NCI-H526 (cell line): Measurements from ENCODE around the gene STX19.
"Not testable (repeated sequence)": the region's sequence is repeated elsewhere in the genome, so short reads cannot be mapped to it uniquely, and the experiment has no call there.

Source experiments
- DNase-seq, 2 experiments: peaks; one replicate each; lab custom pipeline; 2025; lab: John Stamatoyannopoulos, UW

The STX19 gene, protein sequence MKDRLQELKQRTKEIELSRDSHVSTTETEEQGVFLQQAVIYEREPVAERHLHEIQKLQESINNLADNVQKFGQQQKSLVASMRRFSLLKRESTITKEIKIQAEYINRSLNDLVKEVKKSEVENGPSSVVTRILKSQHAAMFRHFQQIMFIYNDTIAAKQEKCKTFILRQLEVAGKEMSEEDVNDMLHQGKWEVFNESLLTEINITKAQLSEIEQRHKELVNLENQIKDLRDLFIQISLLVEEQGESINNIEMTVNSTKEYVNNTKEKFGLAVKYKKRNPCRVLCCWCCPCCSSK

DNA sequence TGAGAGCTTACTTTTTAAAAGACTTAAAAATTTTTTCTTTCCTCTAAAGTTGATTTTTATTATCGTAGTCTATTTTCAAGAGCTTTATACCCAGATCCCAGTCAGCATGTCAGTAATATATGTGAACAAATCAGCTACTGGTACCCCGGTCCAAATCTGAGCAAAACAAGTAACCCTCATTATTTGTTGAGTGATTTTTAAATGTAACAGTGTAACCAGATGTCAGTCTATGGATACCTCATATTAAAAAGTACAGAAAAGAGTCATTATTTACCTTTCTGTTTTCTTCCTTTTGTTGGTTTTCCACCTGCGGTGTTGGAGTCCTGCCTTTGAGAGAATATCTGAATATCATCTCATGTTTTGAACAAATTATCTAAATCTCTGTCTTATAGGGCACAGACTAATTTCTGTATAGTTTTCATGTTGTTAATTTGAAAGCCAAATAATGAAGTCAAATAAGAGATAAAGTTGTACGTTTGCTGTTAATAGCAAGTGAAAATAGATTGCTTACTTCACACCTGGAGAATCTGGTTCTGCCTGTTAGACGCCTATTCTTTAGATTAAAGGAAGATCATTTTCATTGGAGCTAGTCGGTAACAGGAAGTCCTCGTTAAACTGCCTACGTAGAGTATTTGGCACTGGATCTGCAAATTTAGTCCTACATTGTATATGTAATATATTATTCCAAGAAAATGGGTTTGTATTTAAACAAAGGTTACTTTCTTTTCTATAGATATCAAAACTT is at the start of gene STX19:
TSS of gene STX19 (minus strand) at position 505 of the 745 bp plus-strand sequence. CDS start 13,328 bp downstream, outside the sequence.
- no peak for DNase-seq

DNA sequence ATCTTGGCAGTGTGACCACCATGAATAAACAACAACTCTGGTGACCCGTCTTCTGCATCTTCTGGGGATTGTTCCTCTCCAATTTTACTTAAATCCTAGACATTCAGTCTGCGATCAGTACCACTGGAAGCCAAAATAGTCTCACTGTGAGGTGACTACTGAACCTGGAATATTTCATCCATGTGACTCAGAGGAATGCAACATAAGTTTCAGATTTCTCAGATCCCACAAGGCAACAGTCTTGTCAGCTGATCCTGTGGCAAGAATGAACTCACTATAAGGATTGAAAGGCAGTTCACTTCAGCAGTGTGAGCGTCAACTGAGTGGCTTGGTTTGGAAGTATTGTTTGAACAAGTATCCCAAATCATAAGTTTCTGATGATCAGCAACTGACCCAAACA is 47.7 kb upstream of the STX19 start:
- DNase-seq = no peak

DNA sequence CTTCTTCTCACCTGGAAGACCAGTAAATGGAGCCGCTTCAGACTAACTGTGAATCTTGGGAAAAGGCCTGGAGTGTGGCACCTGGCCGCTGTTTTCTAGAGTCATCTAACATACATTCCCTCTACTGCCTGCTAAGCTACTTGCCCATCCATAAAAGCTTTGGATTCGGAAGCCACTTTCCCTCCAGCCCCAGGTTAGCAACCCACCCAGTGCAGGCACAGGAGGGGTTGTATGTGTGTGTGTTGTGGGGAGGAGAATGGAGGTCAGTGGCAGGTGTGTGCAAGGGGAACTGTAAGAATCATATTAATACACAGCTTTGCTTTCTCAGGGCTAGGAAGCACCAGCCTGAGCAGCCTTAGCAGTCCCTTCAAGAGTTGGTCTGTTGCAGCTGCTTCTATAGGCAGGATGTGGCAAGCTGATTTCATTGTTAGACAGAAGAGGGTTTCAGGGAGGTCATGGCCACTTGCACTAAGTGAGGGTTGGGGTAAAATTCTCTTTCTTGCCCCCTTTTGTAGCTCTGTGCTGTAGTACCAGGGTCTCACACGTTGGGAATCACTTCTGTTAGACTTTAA is 43.4 kb upstream of the STX19 start:
- no peak for DNase-seq

DNA sequence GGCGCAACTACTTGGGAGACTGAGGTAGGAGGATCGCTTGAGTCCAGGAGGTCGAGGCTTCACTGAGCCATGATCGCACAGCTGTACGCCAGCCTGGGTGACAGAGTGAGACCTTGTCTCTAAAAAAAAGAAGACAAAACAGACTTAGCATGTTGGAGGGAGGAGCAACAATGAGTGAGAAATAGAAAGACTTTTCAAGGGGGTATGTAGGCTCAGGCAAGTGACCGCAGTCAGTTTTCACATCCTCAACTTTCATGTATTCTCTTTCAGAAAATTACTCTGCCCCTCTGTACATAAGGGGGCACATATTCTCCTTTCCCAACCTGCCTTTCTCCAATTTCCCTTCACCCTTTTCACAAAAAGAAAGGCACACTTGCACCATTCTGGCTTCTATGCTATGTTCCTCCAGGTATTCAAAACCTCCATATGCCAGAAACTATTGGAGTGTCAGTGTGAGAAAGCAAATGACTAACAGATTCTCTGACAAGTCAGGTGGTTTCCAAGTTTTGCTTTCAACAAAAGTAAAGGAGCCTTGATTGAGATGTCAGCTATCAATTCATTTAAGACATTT is 42.0 kb upstream of the STX19 start:
- DNase-seq = no peak

DNA sequence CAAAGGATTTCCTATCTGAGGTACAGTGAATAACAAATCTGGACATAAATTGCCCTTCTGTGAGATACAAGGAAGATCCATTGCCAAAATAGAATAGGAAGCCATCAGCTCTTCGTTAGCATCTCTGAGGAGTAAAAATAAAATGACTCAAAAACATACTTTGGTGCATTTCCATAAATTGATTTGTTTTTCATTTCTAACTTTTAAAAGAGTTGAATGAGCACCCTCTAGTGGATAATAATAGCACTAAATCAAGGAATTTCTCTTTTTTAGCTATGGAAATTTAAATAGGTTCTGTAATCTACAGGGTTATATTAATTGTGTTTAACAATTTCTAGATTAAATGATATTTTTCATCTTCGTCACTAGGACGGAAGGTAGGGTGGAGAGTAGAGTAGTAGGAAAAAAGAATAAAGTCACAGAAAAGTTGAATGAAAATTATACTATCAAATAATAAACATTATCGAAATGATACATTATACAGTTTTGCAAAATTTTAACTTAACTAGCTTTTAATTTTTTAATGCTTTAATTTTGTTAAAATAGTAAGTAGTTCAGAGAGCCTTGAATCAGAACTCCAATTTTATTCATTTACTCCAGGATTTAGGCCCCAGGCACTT is 40.9 kb upstream of the STX19 start:
- DNase-seq = peak in 1 of 2 experiments; percentile 8

DNA sequence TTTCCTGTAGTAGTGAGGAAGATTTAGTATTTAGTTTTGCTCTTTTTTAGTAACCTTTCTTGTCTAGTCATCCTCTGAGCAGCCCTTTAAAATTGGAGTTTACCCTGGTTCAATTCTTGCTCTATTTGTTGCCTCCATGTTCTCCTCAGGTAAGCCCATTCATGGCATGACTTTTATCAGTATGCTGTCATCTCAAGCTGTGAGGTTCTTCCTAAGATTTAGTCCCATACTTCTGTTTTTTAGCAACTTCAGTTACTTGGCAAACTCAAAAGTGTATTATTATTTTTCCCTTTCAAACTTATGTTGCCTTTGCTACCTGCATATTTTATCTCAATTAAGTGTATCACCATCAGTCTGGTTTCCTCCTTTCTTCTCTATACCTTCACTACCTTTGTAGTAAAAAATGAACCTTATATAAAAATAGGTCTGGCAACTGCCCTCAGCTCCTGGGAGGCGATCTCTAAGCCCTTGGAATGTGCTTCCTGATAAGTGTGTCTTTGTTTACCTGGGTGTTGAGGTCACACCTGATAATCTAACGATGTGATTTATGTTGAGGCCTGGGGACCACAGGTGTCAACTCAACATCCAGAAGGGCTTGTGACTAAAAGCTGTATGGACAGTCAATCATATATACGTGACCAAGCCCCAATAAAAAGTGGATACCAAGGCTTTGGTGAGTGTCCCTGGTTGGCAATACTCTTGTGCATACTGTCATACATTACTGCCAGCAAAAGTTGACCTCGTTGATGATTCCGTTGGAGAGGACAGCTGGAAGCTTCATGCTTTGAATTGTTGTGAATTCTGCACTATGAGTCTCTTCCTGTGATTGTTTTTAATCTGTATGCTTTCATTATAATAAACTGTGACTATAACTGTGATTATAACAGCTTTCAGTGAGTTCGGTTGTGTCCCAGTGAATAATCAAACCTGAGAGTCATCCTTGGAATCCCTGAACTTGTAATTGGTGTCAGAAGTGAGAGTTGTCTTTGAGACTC is 38.4 kb upstream of the STX19 start:
- no peak for DNase-seq

DNA sequence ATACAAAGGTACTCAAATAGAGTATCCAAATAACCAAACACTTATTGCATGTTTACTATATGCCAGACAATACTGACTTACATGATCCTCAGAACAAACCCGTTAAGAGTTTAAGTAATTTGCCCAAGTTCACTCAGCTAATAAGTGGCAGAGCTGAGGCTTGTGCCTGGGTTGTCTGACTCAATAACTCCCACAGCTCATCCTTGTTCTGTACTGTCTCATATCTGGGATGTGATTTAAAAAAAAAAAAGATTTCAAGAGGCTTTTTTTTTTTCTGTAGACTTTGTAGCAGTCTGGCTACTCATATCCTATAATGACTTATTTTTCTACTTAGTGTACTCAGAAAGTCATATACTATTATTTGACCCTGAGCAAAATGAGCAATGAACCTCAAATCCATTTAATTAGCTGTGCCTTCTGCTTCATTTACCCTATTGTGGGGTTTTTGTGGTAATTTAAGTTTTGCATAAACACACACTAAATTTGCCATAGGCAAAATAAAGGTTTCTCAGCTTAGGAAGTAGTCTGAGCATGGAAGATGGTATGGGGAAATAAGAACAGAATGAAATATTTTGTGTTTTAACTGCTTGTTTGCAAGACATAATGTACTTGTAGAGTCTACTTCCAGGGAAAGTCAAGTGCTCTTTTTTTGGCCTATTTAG is 37.6 kb upstream of the STX19 start:
- DNase-seq = peak in 1 of 2 experiments; percentile 24

DNA sequence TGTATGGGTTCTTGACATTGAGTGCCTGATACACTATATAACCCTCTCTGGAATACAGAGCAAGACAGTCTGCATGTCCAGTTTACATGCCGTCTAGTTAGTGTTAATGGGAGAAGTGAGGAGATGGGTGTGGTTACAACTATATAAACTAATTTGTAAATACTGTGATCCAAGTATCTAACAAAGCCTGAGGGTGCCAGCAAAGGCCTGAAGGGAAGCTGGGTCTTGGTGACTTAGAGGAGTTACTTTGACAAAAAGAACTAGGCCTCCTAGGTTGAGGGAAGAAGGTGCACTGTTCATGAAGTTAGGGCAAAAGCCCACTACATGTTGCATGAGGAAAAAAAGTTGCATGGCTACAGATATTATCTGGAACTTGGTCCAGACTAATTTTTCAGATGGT is 36.7 kb upstream of the STX19 start:
- no peak for DNase-seq

DNA sequence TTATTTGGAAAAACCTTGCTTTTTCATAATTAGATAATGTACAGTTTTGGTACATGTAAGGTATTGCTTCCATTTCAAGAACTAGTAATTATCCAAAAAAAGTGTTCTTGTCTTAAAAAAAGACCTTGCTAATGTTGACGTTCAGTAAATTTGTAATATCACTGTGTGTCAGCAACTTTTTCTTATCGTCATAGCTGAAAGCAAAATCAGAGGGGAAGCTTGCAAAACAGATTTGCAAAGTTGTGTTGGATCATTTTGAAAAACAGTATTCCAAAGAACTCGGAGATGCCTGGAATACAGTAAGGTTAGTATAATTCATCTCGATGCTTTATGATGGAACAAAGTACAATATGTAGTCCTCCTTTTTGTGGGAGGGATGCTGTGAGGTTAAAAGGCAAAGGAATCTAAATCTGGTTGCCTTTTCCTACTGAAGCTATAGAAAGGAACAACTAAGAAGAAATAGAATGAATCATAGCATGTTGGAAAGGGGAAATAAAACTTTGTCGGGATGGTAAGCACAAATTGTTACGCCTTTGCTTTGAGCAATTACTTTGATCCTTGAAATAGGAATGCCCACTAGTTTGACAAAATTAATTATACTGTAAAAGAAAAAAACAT is 36.0 kb upstream of the STX19 start:
- DNase-seq = no peak

DNA sequence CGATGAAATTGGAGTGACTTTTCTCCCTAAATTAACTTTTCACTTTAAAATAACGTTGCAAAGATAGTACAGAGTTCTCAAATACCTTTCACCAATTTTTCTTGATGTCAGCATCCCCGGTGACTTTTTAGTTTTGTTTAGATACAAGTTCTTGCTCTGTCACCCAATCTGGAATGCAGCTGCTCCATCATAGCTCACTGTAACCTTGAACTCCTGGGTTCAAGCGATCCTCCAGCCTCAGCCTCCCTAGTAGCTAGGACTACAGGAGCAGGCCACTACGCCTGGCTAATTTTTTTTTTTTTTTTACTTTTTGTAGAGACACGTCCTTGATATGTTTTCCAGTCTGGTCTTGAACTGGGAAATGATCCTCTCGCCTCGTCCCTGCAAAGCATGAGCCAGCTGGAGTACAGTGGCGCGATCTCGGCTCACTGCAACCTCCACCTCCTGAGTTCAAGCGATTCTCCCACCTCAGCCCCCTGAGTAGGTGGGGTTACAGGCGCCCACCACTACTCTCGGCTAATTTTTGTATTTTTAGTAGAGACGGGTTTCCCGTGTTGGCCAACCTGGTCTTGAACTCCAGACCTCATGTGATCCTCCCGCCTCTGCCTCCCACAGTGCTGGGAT is 35.2 kb upstream of the STX19 start:
- no peak for DNase-seq

DNA sequence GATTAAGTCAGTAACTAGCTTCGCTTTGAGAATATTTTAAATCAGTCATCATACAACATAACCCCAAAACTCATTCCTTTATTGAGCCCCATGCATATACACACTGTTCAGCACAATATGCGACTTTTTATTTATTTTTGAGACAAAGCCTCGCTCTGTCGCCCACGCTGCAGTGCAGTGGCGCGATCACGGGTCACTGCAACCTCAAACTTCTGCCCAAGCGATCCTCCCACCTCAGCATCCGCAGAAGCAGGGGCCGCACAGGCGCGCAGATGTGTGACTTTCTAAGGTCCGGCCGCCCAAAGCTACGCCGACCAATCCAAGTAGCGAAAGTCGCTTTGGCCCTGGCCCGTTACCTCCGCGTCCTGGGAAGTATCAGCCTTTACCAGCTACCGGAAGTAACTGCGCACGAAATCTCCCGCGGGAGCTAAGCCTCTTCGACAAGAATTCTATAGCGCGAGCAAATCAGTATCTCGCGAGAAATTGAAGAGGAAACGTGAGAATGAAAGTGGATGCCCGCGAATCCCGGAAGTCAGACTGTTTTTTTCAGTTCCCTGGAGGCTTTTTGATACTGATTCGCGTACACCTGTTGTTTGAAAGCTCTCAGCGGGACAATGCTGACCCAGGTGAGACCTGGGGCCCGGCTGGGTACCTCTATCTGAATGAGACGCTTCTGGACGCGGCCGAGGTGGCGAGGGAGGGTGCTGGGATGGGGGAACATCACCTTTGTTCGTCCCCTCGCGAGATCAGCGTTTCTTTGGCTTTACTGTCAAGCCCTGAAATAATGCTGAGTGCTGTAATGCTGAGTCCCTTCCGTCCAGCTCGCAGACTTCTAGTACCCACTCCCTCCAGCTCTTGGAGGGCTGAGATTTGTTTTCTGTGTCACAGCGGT is 34.4 kb upstream of the STX19 start, which contains the start of the genes DHFR2 and NSUN3:
TSS of gene DHFR2 (minus strand) at position 404 of the 892 bp plus-strand sequence. CDS start 1,405 bp downstream, outside the sequence.
TSS of gene NSUN3 (plus strand) at position 549 of the 892 bp plus-strand sequence. CDS start at position 615, 66 bp downstream.
- DNase-seq = peak; percentile 93 to 96

DNA sequence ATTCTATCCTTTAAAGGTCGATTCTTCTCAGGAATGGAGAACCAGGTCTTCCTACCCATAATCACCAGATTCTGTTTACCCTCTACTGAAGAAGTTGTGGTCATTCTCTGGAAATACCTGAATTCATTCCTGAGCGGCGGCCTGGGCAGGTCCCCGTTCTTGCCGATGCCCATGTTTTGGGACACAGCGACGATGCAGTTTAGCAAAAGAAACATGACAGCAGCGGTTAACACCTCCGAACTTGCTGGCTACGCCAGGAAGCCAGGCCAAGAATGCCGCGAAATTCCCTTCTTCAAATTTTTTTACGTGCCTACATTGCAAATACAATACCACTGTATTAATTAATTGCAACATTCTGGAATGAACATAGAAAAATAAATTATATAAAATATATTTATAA is 32.9 kb upstream of the STX19 start:
- no peak for DNase-seq

DNA sequence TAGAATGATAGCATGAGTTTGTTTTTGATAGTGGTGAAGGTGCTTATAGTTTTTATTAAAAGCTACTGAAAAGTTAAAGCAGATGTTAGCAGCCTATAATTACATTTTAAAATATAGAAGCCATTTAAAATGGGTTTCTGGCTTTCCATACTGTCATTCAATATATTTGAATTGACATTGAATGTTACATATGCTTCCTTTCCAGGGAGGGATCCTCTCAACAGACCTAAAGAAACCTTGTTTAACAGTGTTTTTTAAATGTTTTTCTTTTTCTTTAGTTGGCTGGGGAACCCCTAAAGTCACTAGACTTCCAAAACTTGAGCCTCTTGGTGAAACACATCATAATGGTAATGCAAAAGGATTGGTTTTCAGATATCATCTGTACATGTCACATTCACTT is 22.1 kb upstream of the STX19 start:
- no peak for DNase-seq

DNA sequence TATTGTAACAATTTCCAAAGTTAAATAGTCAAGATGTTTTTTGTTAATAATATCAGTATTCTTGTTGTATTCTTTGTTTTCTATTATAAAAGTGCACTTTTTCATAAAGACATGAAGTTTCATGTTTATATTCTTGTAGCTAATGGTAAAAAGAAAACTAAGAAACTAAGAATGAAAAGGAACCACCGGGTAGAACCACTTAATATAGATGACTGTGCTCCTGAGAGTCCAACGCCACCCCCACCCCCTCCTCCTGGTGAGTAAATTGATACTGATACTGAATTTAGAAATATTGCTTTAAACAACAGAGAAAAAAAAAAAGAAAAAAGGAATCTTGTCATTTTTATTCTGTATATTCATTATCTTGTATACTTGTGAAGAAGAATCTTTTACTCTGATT is 20.9 kb upstream of the STX19 start:
- DNase-seq = no peak

DNA sequence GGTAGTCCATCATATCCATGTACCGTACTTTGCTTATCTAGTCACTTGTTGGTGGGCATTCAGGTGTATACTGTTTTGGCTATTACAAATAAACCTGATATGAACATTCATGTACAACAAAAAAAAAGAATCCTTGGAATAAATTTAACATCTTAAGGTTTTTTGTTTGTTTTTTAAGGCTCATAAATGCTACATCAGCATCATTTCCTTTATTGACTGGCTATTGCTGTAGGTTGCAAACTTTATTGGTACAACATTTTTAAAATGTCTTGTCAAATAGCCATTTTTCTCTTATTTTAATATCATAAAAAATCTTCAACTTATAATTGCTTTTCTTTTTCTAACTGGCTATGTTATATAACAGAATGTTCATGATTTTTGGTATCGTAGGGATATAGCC is 18.1 kb upstream of the STX19 start:
- DNase-seq = no peak

DNA sequence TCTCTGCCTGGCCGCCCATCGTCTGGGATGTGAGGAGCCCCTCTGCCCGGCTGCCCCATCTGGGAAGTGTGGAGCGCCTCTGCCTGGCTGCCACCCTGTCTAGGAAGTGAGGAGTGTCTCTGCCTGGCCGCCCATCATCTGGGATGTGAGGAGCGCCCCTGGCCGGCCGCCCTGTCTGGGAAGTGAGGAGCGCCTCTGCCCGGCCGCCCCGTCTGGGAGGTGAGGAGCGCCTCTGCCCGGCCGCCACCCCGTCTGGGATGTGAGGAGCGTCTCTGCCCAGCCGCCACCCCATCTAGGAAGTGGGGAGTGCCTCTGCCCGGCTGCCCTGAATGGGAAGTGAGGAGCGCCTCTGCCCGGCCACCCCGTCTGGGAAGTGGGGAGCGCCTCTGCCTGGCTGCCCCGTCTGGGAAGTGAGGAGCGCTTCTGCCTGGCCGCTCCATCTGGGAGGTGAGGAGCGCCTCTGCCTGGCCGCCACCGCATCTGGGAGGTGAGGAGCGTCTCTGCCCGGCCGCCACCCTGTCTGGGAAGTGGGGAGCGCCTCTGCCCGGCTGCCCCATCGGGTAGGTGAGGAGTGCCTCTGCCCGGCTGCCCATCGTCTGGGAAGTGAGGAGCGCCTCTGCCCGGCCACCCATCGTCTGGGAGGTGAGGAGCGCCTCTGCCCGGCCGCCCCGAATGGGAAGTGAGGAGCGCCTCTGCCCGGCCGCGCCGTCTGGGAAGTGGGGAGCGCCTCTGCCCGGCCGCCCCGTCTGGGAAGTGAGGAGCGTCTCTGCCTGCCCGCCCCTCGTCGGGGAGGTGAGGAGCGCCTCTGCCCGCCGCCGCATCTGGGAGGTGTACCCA is 15.9 kb upstream of the STX19 start:
- DNase-seq = not testable (repeated sequence)

DNA sequence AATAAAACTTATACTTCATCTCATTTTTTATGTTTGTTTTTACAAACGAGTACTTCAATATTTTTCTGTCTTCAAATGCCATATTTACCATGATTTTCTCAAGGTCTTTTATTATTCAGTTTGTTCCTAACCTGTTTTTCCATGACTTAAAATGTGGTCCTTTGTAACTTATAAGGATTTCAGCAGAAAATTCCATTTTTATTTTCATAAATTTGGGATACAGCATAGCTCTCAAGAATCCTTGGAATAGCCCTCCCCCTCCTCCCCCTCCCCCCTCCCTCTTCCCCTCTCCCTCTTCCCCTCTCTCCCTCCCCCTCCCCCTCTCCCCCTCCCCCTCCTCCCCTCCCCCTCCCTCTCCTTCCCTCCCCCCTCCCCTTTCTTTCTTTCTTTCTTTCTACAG is 14.9 kb upstream of the STX19 start:
- DNase-seq = no peak
